WTC11 (cell line): ENCODE measurements around the gene NAA20. TPM values are rescaled to one million over a fixed set of nuclear protein-coding genes. Genes with fewer than 3 reads are reported as not detected.
A peak's percentile ranks its signal among the peaks of the same experiment; 100 is the strongest.

Source experiments
- ATAC-seq: fragments of 200-7000 bp; cut with Tn5 transposase; 2 replicates; pipeline ENCODE4 v1.10.0; 2021; ENCODE audit warnings: mild to moderate bottlenecking, moderate library complexity
- CTCF ChIA-PET: fragments of 300-600 bp; sonication (Branson Sonifier 250); formaldehyde crosslinking; loops from one replicate; lab custom pipeline; 2021; ENCODE audit warnings: antibody characterized with exemption; lab: Charles Lee
- POLR2A ChIA-PET: fragments of 350-600 bp; sonication (Branson Sonifier 250); formaldehyde crosslinking; loops from one replicate; lab custom pipeline; 2021; ENCODE audit warnings: antibody characterized with exemption; lab: Charles Lee
- DNase-seq: peaks from one replicate; pipeline ENCODE4 v3.0.0; 2021; ENCODE audit warnings: low spot score
- H3K27ac Mint-ChIP-seq: 2 replicates; pipeline ENCODE4 v1.8.0; 2021; ENCODE audit warnings: mixed read lengths
- H3K27me3 Mint-ChIP-seq: 2 replicates; pipeline ENCODE4 v1.8.0; 2021; ENCODE audit warnings: low read depth, mild to moderate bottlenecking, moderate library complexity, mixed read lengths
- H3K36me3 Mint-ChIP-seq: 2 replicates; pipeline ENCODE4 v1.8.0; 2021; ENCODE audit warnings: mixed read lengths
- H3K4me1 Mint-ChIP-seq: 2 replicates; pipeline ENCODE4 v1.8.0; 2022; ENCODE audit warnings: mixed read lengths
- H3K4me3 Mint-ChIP-seq: 2 replicates; pipeline ENCODE4 v1.8.0; 2021; ENCODE audit warnings: mild to moderate bottlenecking, moderate library complexity, mixed read lengths
- H3K9me3 Mint-ChIP-seq: 2 replicates; pipeline ENCODE4 v1.8.0; 2021; ENCODE audit warnings: mixed read lengths
- ATF1 ChIP-seq: sonication (generic); formaldehyde crosslinking; IDR thresholded peaks from 2 replicates; pipeline ENCODE4 v1.8.1; 2023; ENCODE audit warnings: mild to moderate bottlenecking, moderate library complexity, missing genetic modification reagents
- CBFB ChIP-seq: sonication (generic); formaldehyde crosslinking; IDR thresholded peaks from 2 replicates; pipeline ENCODE4 v1.8.1; 2022; ENCODE audit warnings: mild to moderate bottlenecking, low read depth, missing genetic modification reagents
- ERG ChIP-seq: fragments of 250-450 bp; sonication (Bioruptor Pico); IDR thresholded peaks from 2 replicates; pipeline ENCODE4 v1.8.0; 2021; ENCODE audit warnings: mild to moderate bottlenecking
- FOXJ3 ChIP-seq: sonication (generic); formaldehyde crosslinking; IDR thresholded peaks from 2 replicates; pipeline ENCODE4 v1.9.0; 2021; ENCODE audit warnings: missing genetic modification reagents, mild to moderate bottlenecking, borderline replicate concordance
- GTF2I ChIP-seq: fragments of 250-450 bp; sonication (Bioruptor Pico); conservative IDR thresholded peaks from 2 replicates; pipeline ENCODE4 v1.4.0; 2021; ENCODE audit warnings: mild to moderate bottlenecking
- HMGA2 ChIP-seq: fragments of 250-450 bp; sonication (Bioruptor Pico); IDR thresholded peaks from 2 replicates; pipeline ENCODE4 v1.4.0; 2021; ENCODE audit warnings: mild to moderate bottlenecking, moderate library complexity
- JAZF1 ChIP-seq: fragments of 250-450 bp; sonication (Bioruptor Pico); IDR thresholded peaks from 2 replicates; pipeline ENCODE4 v1.9.0; 2021; ENCODE audit warnings: moderate library complexity, mild to moderate bottlenecking, inconsistent platforms
- RORB ChIP-seq: fragments of 250-450 bp; sonication (Bioruptor Pico); IDR thresholded peaks from 2 replicates; pipeline ENCODE4 v1.9.0; 2021; ENCODE audit warnings: mild to moderate bottlenecking
- SP1 ChIP-seq: sonication (generic); formaldehyde crosslinking; conservative IDR thresholded peaks from 2 replicates; pipeline ENCODE4 v1.8.1; 2022; ENCODE audit warnings: missing genetic modification reagents
- ZNF263 ChIP-seq: sonication (generic); formaldehyde crosslinking; IDR thresholded peaks from 2 replicates; pipeline ENCODE4 v1.8.1; 2022; ENCODE audit warnings: low read depth, mild to moderate bottlenecking, moderate library complexity, missing genetic modification reagents
- ZNF317 ChIP-seq: sonication (generic); formaldehyde crosslinking; IDR thresholded peaks from 2 replicates; pipeline ENCODE4 v1.8.1; 2023; ENCODE audit warnings: low read depth, mild to moderate bottlenecking, moderate library complexity, missing genetic modification reagents, borderline replicate concordance
- total RNA-seq: library from RNA; stranded (reverse); gene quantifications from 3 replicates; pipeline ENCODE4 v1.2.3, GENCODE V29; 2021
- TF ChIP-seq, protein P1 (sequence below): sonication (generic); formaldehyde crosslinking; IDR thresholded peaks from 2 replicates; pipeline ENCODE4 v1.8.0; 2022; ENCODE audit warnings: mild to moderate bottlenecking, missing genetic modification reagents
- TF ChIP-seq, protein P2 (sequence below): sonication (generic); formaldehyde crosslinking; IDR thresholded peaks from 2 replicates; pipeline ENCODE4 v1.8.0; 2022; ENCODE audit warnings: mild to moderate bottlenecking, missing genetic modification reagents
- TF ChIP-seq, protein P3 (sequence below): sonication (generic); formaldehyde crosslinking; IDR thresholded peaks from 2 replicates; pipeline ENCODE4 v1.8.0; 2022; ENCODE audit warnings: mild to moderate bottlenecking, missing genetic modification reagents
- TF ChIP-seq, protein P4 (sequence below): sonication (generic); formaldehyde crosslinking; conservative IDR thresholded peaks from 2 replicates; pipeline ENCODE4 v1.8.1; 2023; ENCODE audit warnings: mild to moderate bottlenecking, low read depth, missing genetic modification reagents, moderate library complexity
- TF ChIP-seq, protein P5 (sequence below): fragments of 250-450 bp; sonication (Bioruptor Pico); IDR thresholded peaks from 2 replicates; pipeline ENCODE4 v1.9.0; 2021; ENCODE audit warnings: mild to moderate bottlenecking

NAA20 gene
- total RNA-seq, 1 experiment from 2014 or later = 34.0 TPM

- ChIA-PET CTCF (interaction anchor here (0.7 to 1.1 kb wide), 3 partner anchors 74 to 208 kb away, joined by 3 read pairs; no protein-coding TSS in a partner anchor), POLR2A (interaction anchor here (0.5 kb wide), 1 partner anchor 1306 kb away, joined by 3 read pairs; the partner anchor contains the start of gene XRN2)
- H3K36me3 Mint-ChIP-seq = no peaks in the 10 kb centered on the region
- DNase-seq (no peak), ATAC-seq (no peak)
- peaks cover 20% of the 10 kb centered on the region for H3K4me1 Mint-ChIP-seq
- H3K9me3 Mint-ChIP-seq = no peaks in the 10 kb centered on the region
- 0 out of 2 replicates have a peak overlapping the region, but pooled peaks have one; percentile 16 for H3K27ac Mint-ChIP-seq
- no peak overlapping the region for H3K4me3 Mint-ChIP-seq
- no peaks in the 10 kb centered on the region for H3K27me3 Mint-ChIP-seq
- TF ChIP-seq, protein P1, sequence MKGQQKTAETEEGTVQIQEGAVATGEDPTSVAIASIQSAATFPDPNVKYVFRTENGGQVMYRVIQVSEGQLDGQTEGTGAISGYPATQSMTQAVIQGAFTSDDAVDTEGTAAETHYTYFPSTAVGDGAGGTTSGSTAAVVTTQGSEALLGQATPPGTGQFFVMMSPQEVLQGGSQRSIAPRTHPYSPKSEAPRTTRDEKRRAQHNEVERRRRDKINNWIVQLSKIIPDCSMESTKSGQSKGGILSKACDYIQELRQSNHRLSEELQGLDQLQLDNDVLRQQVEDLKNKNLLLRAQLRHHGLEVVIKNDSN = no peak
- TF ChIP-seq GTF2I (CRISPR knock-in tag) (no peak), RORB (CRISPR knock-in tag) (no peak), HMGA2 (CRISPR knock-in tag) (no peak), ERG (CRISPR knock-in tag) (no peak), SP1 (no peak), ATF1 (CRISPR knock-in tag) (no peak), FOXJ3 (CRISPR knock-in tag) (no peak), CBFB (CRISPR knock-in tag) (no peak)
- TF ChIP-seq, protein P2, sequence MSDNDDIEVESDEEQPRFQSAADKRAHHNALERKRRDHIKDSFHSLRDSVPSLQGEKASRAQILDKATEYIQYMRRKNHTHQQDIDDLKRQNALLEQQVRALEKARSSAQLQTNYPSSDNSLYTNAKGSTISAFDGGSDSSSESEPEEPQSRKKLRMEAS (CRISPR knock-in tag) = no peak
- TF ChIP-seq, protein P3, sequence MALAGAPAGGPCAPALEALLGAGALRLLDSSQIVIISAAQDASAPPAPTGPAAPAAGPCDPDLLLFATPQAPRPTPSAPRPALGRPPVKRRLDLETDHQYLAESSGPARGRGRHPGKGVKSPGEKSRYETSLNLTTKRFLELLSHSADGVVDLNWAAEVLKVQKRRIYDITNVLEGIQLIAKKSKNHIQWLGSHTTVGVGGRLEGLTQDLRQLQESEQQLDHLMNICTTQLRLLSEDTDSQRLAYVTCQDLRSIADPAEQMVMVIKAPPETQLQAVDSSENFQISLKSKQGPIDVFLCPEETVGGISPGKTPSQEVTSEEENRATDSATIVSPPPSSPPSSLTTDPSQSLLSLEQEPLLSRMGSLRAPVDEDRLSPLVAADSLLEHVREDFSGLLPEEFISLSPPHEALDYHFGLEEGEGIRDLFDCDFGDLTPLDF = no peak
Observed at GRCh38 chr20:19996917-19997316, 20.2 kb upstream of the NAA20 start.

DNA sequence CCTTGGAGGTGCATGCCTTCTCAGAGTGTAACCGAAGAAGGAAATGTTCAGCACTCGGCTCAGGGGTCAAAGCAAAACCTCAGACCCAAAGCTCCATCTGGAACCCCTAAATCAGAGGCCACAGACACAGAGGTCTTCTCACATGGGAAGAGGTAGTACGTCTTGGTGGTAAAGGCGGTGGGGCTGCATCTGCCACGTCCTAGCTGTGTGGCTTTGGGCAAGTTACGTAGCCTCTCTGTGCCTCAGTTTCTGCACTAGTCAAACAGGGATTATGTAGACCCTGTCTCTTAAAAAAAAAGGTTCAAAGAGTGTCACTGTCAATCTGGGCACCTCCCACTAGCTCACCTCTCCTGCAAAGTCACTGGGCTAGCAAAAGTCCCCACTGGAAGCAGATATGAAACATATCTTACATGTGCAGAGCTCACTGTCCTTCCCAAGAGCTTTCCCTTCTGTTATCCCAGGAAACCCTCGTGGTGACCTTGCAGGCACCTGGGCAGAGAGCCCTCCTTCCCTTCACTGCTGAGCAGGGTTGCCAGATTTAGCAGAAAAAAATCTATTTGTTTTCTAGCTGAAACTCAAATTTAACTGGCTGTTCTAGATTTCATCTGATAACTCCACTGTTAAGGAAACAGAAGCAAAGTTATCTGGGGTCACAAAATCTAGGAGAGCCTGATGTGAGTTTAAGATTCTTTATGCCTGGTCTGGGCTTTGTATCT lies 18.0 kb upstream of the NAA20 start:
- ATAC-seq = no peak

More for the DNA sequence above, 18.0 kb upstream of the NAA20 start:
- Mint-ChIP-seq H3K36me3 (no peaks in the 10 kb centered on the region), H3K4me3 (no peak overlapping the region), H3K27ac (no peak overlapping the region), H3K27me3 (no peaks in the 10 kb centered on the region), H3K4me1 (peaks cover 8% of the 10 kb centered on the region; the same call in 1 of the 2 replicates), H3K9me3 (no peaks in the 10 kb centered on the region)
- POLR2A ChIA-PET = no interaction called here
- CTCF ChIA-PET = interaction anchor here (1.1 to 2.1 kb wide), 2 partner anchors 10 to 18 kb away, joined by 3 to 6 read pairs; partner anchors contain the start of gene NAA20
- DNase-seq = no peak
- TF ChIP-seq ZNF317 (CRISPR knock-in tag) (no peak), JAZF1 (CRISPR knock-in tag) (no peak), ZNF263 (no peak)
- TF ChIP-seq, protein P4, sequence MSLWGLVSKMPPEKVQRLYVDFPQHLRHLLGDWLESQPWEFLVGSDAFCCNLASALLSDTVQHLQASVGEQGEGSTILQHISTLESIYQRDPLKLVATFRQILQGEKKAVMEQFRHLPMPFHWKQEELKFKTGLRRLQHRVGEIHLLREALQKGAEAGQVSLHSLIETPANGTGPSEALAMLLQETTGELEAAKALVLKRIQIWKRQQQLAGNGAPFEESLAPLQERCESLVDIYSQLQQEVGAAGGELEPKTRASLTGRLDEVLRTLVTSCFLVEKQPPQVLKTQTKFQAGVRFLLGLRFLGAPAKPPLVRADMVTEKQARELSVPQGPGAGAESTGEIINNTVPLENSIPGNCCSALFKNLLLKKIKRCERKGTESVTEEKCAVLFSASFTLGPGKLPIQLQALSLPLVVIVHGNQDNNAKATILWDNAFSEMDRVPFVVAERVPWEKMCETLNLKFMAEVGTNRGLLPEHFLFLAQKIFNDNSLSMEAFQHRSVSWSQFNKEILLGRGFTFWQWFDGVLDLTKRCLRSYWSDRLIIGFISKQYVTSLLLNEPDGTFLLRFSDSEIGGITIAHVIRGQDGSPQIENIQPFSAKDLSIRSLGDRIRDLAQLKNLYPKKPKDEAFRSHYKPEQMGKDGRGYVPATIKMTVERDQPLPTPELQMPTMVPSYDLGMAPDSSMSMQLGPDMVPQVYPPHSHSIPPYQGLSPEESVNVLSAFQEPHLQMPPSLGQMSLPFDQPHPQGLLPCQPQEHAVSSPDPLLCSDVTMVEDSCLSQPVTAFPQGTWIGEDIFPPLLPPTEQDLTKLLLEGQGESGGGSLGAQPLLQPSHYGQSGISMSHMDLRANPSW (CRISPR knock-in tag) = no peak
- TF ChIP-seq, protein P5, sequence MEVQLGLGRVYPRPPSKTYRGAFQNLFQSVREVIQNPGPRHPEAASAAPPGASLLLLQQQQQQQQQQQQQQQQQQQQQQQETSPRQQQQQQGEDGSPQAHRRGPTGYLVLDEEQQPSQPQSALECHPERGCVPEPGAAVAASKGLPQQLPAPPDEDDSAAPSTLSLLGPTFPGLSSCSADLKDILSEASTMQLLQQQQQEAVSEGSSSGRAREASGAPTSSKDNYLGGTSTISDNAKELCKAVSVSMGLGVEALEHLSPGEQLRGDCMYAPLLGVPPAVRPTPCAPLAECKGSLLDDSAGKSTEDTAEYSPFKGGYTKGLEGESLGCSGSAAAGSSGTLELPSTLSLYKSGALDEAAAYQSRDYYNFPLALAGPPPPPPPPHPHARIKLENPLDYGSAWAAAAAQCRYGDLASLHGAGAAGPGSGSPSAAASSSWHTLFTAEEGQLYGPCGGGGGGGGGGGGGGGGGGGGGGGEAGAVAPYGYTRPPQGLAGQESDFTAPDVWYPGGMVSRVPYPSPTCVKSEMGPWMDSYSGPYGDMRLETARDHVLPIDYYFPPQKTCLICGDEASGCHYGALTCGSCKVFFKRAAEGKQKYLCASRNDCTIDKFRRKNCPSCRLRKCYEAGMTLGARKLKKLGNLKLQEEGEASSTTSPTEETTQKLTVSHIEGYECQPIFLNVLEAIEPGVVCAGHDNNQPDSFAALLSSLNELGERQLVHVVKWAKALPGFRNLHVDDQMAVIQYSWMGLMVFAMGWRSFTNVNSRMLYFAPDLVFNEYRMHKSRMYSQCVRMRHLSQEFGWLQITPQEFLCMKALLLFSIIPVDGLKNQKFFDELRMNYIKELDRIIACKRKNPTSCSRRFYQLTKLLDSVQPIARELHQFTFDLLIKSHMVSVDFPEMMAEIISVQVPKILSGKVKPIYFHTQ (CRISPR knock-in tag) = no peak
